ENCODE measurements around the gene PCSK4.
"Not testable (repeated sequence)": the region's sequence is repeated elsewhere in the genome, so short reads cannot be mapped to it uniquely, and the experiment has no call there.

The PCSK4 gene

GRCh38 chr19:1505991-1506881 is 16.1 kb upstream of the PCSK4 start:
- peaks cover 11 to 27% of the 10 kb centered on the region in 2 donors for H3K27me3 ChIP-seq (ENCODE audit: control insufficient read depth in 2 of 2, insufficient read depth in 2 of 2, low read length in 2 of 2)
- H3K4me1 ChIP-seq (ENCODE audit: control insufficient read depth in 2 of 2, insufficient read depth in 2 of 2, low read length in 2 of 2) = peaks cover 3 to 4% of the 10 kb centered on the region in 2 donors
- no peaks in the 10 kb centered on the region for H3K36me3 ChIP-seq (ENCODE audit: control insufficient read depth in 2 of 2, insufficient read depth in 2 of 2, low read length in 2 of 2)
- no peaks in the 10 kb centered on the region for H3K9me3 ChIP-seq (ENCODE audit: control insufficient read depth in 2 of 2, low read length in 2 of 2)
- no peak overlapping the region for H3K9ac ChIP-seq (ENCODE audit: low read depth in 1 of 2, low read length in 2 of 2)
- no peak overlapping the region for H3K27ac ChIP-seq (ENCODE audit: low read depth in 2 of 2, low read length in 2 of 2)
- H3K4me3 ChIP-seq (ENCODE audit: low read length in 2 of 2) = no peak overlapping the region

DNA sequence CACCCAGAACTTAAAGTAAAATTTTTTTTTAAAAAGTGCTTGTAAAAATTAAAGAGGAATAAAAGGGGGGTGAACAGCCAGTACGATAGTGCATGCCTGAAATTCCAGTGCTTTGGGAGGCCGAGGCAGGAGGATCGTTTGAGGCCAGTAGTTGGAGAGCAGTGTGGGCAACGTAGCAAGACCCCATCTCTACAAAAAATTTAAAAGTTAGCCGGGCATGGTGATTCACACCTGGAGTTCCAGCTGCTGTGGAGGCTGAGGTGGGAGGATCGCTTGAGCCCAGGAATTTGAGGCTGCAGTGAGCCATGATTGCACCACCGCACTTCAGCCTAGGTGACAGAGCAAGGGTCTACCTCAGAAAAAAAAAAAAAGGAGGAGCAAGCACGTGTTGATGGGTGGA is 14.9 kb upstream of the PCSK4 start:
- Histone ChIP-seq H3K36me3 (ENCODE audit: control insufficient read depth in 2 of 2, insufficient read depth in 2 of 2, low read length in 2 of 2) (no peaks in the 10 kb centered on the region), H3K9me3 (ENCODE audit: control insufficient read depth in 2 of 2, low read length in 2 of 2) (no peaks in the 10 kb centered on the region), H3K4me1 (ENCODE audit: control insufficient read depth in 2 of 2, insufficient read depth in 2 of 2, low read length in 2 of 2) (peaks cover 3 to 4% of the 10 kb centered on the region in 2 donors), H3K4me3 (ENCODE audit: low read length in 2 of 2) (no peak overlapping the region), H3K27ac (ENCODE audit: low read depth in 2 of 2, low read length in 2 of 2) (no peak overlapping the region), H3K9ac (ENCODE audit: low read depth in 1 of 2, low read length in 2 of 2) (no peak overlapping the region), H3K27me3 (ENCODE audit: control insufficient read depth in 2 of 2, insufficient read depth in 2 of 2, low read length in 2 of 2) (peaks cover 8 to 23% of the 10 kb centered on the region in 2 donors)

DNA sequence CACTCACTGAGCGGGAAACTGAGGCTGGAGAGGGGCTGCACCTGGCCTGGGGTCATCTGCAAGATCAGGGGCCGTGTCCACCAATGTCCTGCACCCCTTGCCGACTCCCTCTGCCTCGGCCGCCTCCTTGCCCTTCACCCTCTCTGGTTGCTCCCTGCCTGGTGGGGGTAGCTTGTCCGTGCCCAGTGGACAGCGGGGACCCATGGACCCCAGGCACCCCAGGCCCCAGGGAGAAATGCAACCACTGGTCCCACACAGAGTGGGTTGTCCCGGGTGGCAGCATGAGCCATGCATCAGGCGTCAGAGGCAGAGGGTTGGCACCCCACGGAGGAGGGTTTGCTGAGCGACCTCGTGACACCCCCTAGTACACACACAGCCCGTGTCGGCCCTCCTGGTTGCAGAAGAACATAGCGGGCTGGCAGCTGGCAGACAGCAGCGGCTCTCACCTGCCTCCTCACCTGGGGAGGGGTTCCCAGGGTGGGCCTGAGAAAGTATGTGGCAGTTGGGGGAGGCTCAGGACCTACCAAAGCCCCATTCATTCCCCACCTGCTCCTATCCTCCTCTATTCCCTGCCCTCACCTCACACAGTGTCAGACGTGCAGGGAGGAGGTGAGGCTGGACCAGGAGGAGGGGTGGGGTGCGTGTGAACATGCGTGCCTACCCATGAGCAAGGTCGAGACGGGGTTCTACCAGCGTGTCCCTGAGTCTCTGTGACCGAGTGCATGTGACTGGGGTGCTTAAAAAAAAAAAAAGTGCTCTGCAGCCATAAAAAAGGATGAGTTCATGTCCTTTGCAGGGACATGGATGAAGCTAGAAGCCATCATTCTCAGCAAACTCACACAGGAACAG is 14.0 kb upstream of the PCSK4 start:
- Histone ChIP-seq H3K9ac (ENCODE audit: low read depth in 1 of 2, low read length in 2 of 2) (no peak overlapping the region), H3K4me3 (ENCODE audit: low read length in 2 of 2) (no peak overlapping the region), H3K36me3 (ENCODE audit: control insufficient read depth in 2 of 2, insufficient read depth in 2 of 2, low read length in 2 of 2) (no peaks in the 10 kb centered on the region)

DNA sequence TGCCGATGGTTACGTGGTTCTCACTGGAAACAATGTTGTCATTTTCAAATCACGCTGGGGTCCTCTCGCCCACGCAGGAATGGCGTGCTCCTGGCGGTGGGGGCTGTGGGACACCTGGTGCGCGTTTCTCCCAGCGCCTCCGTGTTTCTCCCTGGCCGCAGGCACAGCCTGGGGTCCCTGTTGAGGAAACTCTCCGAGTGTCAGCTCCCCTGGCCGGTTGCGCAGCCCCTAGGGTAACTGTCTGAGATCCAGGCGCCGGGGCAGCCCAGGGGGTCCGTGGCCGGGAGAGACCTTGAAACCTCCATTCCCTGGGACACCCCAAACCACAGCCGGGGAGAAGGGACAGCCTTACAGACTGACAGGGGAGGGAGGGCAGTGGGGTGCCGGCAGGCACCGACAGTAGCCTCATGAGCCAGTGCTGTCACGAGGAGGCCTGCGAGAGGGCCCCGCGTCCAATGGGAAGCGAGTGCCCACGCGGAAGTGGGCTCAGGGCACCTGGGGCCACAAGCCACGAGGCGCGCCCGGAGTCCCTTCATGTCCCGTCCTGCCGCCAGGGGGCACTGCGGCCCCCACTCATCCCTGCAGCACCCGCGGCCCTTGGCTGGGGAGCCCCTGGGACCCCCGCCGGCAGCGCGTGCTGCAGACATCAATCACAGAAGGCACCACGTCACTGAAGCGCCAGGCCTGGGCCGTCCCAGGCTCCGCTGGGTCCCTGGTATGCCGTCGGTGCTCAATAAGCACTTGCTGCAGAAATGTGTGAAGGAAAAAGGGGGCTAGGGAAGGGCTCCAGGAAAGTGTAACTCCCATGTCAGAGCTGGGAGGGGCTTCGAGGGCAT is 13.2 kb upstream of the PCSK4 start:
- H3K27me3 ChIP-seq (ENCODE audit: control insufficient read depth in 2 of 2, insufficient read depth in 2 of 2, low read length in 2 of 2) = peaks cover 8 to 23% of the 10 kb centered on the region in 2 donors
- H3K9ac ChIP-seq (ENCODE audit: low read depth in 1 of 2, low read length in 2 of 2) = no peak overlapping the region
- H3K4me1 ChIP-seq (ENCODE audit: control insufficient read depth in 2 of 2, insufficient read depth in 2 of 2, low read length in 2 of 2) = peaks cover 3 to 4% of the 10 kb centered on the region in 2 donors
- H3K4me3 ChIP-seq (ENCODE audit: low read length in 2 of 2) = no peak overlapping the region
- H3K27ac ChIP-seq (ENCODE audit: low read depth in 2 of 2, low read length in 2 of 2) = no peak overlapping the region
- no peaks in the 10 kb centered on the region for H3K36me3 ChIP-seq (ENCODE audit: control insufficient read depth in 2 of 2, insufficient read depth in 2 of 2, low read length in 2 of 2)
- H3K9me3 ChIP-seq (ENCODE audit: control insufficient read depth in 2 of 2, low read length in 2 of 2) = no peaks in the 10 kb centered on the region

More for the DNA sequence above, 14.0 kb upstream of the PCSK4 start:
- Histone ChIP-seq H3K9me3 (ENCODE audit: control insufficient read depth in 2 of 2, low read length in 2 of 2) (no peaks in the 10 kb centered on the region), H3K27ac (ENCODE audit: low read depth in 2 of 2, low read length in 2 of 2) (no peak overlapping the region), H3K4me1 (ENCODE audit: control insufficient read depth in 2 of 2, insufficient read depth in 2 of 2, low read length in 2 of 2) (peaks cover 3 to 4% of the 10 kb centered on the region in 2 donors), H3K27me3 (ENCODE audit: control insufficient read depth in 2 of 2, insufficient read depth in 2 of 2, low read length in 2 of 2) (peaks cover 8 to 23% of the 10 kb centered on the region in 2 donors)

DNA sequence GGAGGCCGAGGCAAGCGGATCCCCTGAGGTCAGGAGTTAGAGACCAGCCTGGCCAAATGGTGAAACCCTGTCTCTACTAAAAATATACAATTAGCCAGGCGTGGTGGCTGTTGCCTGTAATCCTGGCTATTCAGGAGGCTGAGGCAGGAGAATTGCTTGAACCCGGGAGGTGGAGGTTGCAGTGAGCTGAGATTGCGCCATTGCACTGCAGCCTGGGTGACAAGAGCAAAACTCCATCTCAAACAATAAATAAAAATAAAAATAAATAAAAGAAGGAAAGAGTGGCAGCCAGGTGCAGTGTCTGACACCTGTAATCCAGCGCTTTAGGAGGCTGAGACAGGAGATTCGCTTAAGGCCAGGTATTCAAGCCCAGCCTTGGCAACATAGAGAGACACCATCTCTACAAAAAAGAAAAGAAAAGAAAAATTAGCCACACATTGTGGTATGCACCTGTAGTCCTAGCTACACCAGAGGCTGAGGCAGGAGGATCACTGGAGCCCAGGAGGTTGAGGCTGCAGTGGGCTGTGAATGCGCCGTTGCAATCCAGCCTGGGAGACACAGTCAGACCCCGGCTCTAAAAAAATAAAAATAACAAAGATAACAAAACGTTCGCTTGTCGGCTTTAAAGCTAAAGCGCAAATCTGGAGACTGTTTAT is 12.4 kb upstream of the PCSK4 start:
- no peak overlapping the region for H3K9ac ChIP-seq (ENCODE audit: low read depth in 1 of 2, low read length in 2 of 2)
- no peaks in the 10 kb centered on the region for H3K36me3 ChIP-seq (ENCODE audit: control insufficient read depth in 2 of 2, insufficient read depth in 2 of 2, low read length in 2 of 2)
- no peaks in the 10 kb centered on the region for H3K9me3 ChIP-seq (ENCODE audit: control insufficient read depth in 2 of 2, low read length in 2 of 2)
- peaks cover 8 to 28% of the 10 kb centered on the region in 2 donors for H3K27me3 ChIP-seq (ENCODE audit: control insufficient read depth in 2 of 2, insufficient read depth in 2 of 2, low read length in 2 of 2)
- H3K4me1 ChIP-seq (ENCODE audit: control insufficient read depth in 2 of 2, insufficient read depth in 2 of 2, low read length in 2 of 2) = peaks cover 3% of the 10 kb centered on the region in 2 donors
- H3K27ac ChIP-seq (ENCODE audit: low read depth in 2 of 2, low read length in 2 of 2) = no peak overlapping the region
- no peak overlapping the region for H3K4me3 ChIP-seq (ENCODE audit: low read length in 2 of 2)

DNA sequence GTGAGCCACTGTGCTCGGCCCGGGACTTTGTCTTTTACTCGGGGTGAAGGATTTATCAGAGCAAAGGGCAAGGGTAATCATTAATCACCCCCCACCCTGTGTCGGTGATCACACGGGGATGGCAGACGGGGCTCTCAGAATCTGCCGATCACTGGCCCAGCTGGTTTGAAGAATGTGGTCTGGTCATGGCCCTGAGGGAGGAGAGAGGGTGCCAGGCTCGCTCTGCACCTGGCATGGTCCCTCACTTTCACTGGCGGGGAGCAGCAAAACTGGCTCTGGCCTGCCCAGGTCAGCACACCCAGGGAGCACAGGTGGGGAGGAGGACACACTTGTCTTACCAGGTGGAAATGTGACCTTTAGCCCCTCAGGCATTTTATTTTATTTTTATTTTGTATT is 11.0 kb upstream of the PCSK4 start:
- H3K27me3 ChIP-seq (ENCODE audit: control insufficient read depth in 2 of 2, insufficient read depth in 2 of 2, low read length in 2 of 2) = peaks cover 12 to 38% of the 10 kb centered on the region in 2 donors
- no peak overlapping the region for H3K9ac ChIP-seq (ENCODE audit: low read depth in 1 of 2, low read length in 2 of 2)
- H3K36me3 ChIP-seq (ENCODE audit: control insufficient read depth in 2 of 2, insufficient read depth in 2 of 2, low read length in 2 of 2) = no peaks in the 10 kb centered on the region
- H3K4me3 ChIP-seq (ENCODE audit: low read length in 2 of 2) = no peak overlapping the region
- no peaks in the 10 kb centered on the region for H3K9me3 ChIP-seq (ENCODE audit: control insufficient read depth in 2 of 2, low read length in 2 of 2)
- H3K27ac ChIP-seq (ENCODE audit: low read depth in 2 of 2, low read length in 2 of 2) = no peak overlapping the region
- no peaks in the 10 kb centered on the region for H3K4me1 ChIP-seq (ENCODE audit: control insufficient read depth in 2 of 2, insufficient read depth in 2 of 2, low read length in 2 of 2)

GRCh38 chr19:1499231-1499630 is 9.1 kb upstream of the PCSK4 start:
- peaks cover 14 to 32% of the 10 kb centered on the region in 2 donors for H3K27me3 ChIP-seq (ENCODE audit: control insufficient read depth in 2 of 2, insufficient read depth in 2 of 2, low read length in 2 of 2)

DNA sequence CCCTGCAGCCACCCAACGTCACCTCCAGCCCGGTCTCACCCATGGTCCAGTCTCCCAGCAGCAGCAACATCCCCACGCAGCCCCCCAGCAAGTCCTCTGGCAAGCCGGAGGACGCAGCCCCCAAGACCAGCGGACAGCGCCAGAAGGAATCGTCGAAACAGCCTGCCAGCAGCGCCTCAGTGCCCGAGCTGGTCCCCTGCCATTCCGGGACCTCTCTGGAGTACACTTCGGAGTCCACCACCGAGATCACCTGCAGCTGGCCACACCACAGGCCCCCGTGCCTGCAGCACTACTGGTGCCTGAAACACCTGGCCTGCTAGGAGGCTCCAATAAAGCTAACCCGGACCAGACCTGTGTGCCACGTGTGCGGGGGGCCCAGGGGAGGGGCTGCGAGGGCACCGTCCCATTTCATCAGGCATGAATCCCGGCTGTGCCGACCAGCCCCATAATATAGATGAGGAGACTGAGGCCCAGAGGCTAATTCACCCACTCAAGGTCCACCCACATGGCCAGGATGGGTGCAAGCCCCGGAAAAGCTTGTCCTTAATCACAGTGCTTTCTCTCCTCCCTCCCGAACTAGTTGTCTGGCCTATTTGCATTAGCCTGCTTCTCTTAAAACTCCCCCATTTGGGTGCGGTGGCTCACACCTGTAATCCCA is 7.6 kb upstream of the PCSK4 start:
- Histone ChIP-seq H3K27ac (ENCODE audit: low read depth in 2 of 2, low read length in 2 of 2) (no peak overlapping the region), H3K4me1 (ENCODE audit: control insufficient read depth in 2 of 2, insufficient read depth in 2 of 2, low read length in 2 of 2) (no peaks in the 10 kb centered on the region), H3K27me3 (ENCODE audit: control insufficient read depth in 2 of 2, insufficient read depth in 2 of 2, low read length in 2 of 2) (peaks cover 6 to 21% of the 10 kb centered on the region in 2 donors)

More at GRCh38 chr19:1499231-1499630, 9.1 kb upstream of the PCSK4 start:
- not testable (repeated sequence) for H3K4me3 ChIP-seq (ENCODE audit: low read length in 2 of 2); H3K9ac ChIP-seq (ENCODE audit: low read depth in 1 of 2, low read length in 2 of 2); H3K36me3 ChIP-seq (ENCODE audit: control insufficient read depth in 2 of 2, insufficient read depth in 2 of 2, low read length in 2 of 2); H3K9me3 ChIP-seq (ENCODE audit: control insufficient read depth in 2 of 2, low read length in 2 of 2); H3K27ac ChIP-seq (ENCODE audit: low read depth in 2 of 2, low read length in 2 of 2); H3K4me1 ChIP-seq (ENCODE audit: control insufficient read depth in 2 of 2, insufficient read depth in 2 of 2, low read length in 2 of 2)

More for the DNA sequence above, 7.6 kb upstream of the PCSK4 start:
- H3K36me3 ChIP-seq (ENCODE audit: control insufficient read depth in 2 of 2, insufficient read depth in 2 of 2, low read length in 2 of 2) = no peaks in the 10 kb centered on the region
- no peaks in the 10 kb centered on the region for H3K9me3 ChIP-seq (ENCODE audit: control insufficient read depth in 2 of 2, low read length in 2 of 2)
- no peak overlapping the region for H3K9ac ChIP-seq (ENCODE audit: low read depth in 1 of 2, low read length in 2 of 2)
- no peak overlapping the region for H3K4me3 ChIP-seq (ENCODE audit: low read length in 2 of 2)
